Activated T-cell treated with anti-CD3 and anti-CD28 coated beads for 24 hours (primary cell): Measurements from ENCODE around the gene ZNF497.
"Not testable (repeated sequence)": the region's sequence is repeated elsewhere in the genome, so short reads cannot be mapped to it uniquely, and the experiment has no call there.

Source experiments
- DNase-seq: peaks from one replicate; pipeline ENCODE4 v3.0.0-alpha.2; 2020; ENCODE audit warnings: low read depth

ZNF497 gene

GRCh38 chr19:58348080-58348479 lies 14.5 kb downstream of the ZNF497 start:
- DNase-seq: not testable (repeated sequence)

- peak; percentile 55 for DNase-seq
Observed at GRCh38 chr19:58346961-58347929, 15.3 kb downstream of the ZNF497 start.

- no peak for DNase-seq
Observed at GRCh38 chr19:58345558-58345957, 17.0 kb downstream of the ZNF497 start.

- DNase-seq: no peak
Observed at GRCh38 chr19:58338825-58339558, 23.6 kb downstream of the ZNF497 start.

- DNase-seq: no peak
Observed at GRCh38 chr19:58338336-58338735, 24.2 kb downstream of the ZNF497 start.

GRCh38 chr19:58336820-58337219 lies 25.7 kb downstream of the ZNF497 start:
- no peak for DNase-seq

GRCh38 chr19:58336216-58336615 lies 26.3 kb downstream of the ZNF497 start:
- DNase-seq: no peak

GRCh38 chr19:58335630-58336029 lies 26.9 kb downstream of the ZNF497 start:
- no peak for DNase-seq

GRCh38 chr19:58334691-58335249 lies 27.8 kb downstream of the ZNF497 start:
- DNase-seq: no peak

- no peak for DNase-seq
Observed at GRCh38 chr19:58332697-58333096, 29.9 kb downstream of the ZNF497 start.

GRCh38 chr19:58330458-58330857 lies 32.1 kb downstream of the ZNF497 start:
- DNase-seq: no peak

GRCh38 chr19:58328999-58329398 lies 33.6 kb downstream of the ZNF497 start:
- no peak for DNase-seq

- DNase-seq: peak; percentile 84
Observed at GRCh38 chr19:58326914-58327726, 35.4 kb downstream of the ZNF497 start, which contains the start of gene ZSCAN22. TSS of gene ZSCAN22 (plus strand) at chr19:58326994. CDS start at chr19:58334803, 7,809 bp downstream.

- DNase-seq: no peak
Observed at GRCh38 chr19:58326501-58326913, 36.0 kb downstream of the ZNF497 start.

GRCh38 chr19:58325311-58326022 lies 37.1 kb downstream of the ZNF497 start:
- DNase-seq: no peak

GRCh38 chr19:58319241-58319640 lies 43.3 kb downstream of the ZNF497 start:
- DNase-seq: no peak

- no peak for DNase-seq
Observed at GRCh38 chr19:58318297-58318696, 44.3 kb downstream of the ZNF497 start.

GRCh38 chr19:58317476-58318072 lies 45.0 kb downstream of the ZNF497 start:
- DNase-seq: no peak

- DNase-seq: no peak
Observed at GRCh38 chr19:58315580-58315979, 47.0 kb downstream of the ZNF497 start.

GRCh38 chr19:58311345-58311865 lies 51.1 kb downstream of the ZNF497 start:
- DNase-seq: no peak
